ENCODE data around the gene BHLHE41. TPM values are rescaled to one million over a fixed set of nuclear protein-coding genes. Genes with fewer than 3 reads are reported as not detected.

Gene BHLHE41
- total and polyA plus RNA-seq, 2 of the 8 experiments (the other 6 are each of a cell fraction or from before 2014, with no cell fraction given): 1.1 to 3.4 TPM

GRCh38 chr12:26136688-26137087 lies 11.9 kb upstream of the BHLHE41 start (continued):
- TF ChIP-seq TCF12 (IDR thresholded peaks at IDR 0.05; ENCODE audit: low read depth, low read length) (no peak), NANOG (IDR thresholded peaks at IDR 0.05; ENCODE audit: insufficient read depth, low read depth, low read length, poor library complexity, severe bottlenecking) (no peak), SP1 (IDR thresholded peaks at IDR 0.05; ENCODE audit: low read depth, low read length) (no peak), MAFK (IDR thresholded peaks at IDR 0.05; ENCODE audit: low read depth, low read length) (no peak), SIN3A (conservative IDR thresholded peaks at IDR 0.05 in 1 of 2, IDR thresholded peaks at IDR 0.05 in 1 of 2; ENCODE audit: low read depth in 1 of 2, low read length in 2 of 2) (no peak)

Measured in H1 (cell line).